ENCODE data around the gene MAPK12.

MAPK12 gene

DNA sequence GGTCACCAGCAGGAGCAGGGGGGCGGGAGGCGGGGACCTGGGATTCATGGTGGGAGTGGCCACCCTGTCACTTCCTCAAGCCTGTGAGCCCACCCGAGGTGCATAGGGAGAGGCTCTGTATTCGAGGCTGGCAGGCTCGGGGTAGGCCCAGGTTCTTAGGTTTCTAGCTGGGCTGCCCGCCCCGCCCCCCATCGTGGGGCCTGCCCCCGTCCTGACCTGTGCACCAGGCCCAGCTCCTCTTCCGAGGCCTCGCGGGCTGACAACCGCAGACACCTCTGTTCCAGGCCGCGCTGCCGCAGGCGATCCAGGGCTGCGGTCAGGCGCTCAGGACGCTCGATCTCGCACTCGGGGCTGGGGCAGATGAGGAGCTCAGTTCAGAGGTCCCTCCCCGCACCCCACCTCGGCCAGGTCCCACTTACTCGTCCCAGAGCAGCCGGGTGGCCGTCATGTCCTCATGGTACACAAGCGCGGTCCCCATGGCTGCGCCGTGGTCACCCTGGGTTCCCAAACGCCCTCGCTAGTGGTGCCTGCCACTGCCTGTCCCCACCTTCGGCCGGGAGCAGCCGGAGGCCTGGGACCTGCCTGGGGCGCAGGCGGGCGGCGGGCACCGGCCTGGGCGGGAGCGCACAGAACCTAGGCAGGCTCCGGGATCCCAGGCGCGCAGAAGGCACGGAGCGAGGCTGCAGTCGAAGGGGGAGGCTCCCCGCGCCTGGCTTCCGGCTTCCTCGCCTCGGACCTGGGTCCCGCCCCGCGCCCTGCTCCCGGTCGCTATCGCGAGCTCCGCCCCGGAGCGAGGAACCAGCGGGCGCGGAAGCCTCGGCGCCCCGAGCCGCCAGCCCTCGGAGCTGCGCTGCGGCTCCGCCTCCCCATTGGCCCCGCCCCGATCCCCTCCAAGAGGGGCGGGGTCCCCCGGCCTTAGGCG lies 10.7 kb downstream of the MAPK12 start, which contains the start of gene HDAC10:
Gene HDAC10 (minus strand): TSS at position 711 of the 922 bp plus-strand sequence. CDS start 233 bp downstream, at position 478.
- DNase-seq, result peak; percentile 68

DNA sequence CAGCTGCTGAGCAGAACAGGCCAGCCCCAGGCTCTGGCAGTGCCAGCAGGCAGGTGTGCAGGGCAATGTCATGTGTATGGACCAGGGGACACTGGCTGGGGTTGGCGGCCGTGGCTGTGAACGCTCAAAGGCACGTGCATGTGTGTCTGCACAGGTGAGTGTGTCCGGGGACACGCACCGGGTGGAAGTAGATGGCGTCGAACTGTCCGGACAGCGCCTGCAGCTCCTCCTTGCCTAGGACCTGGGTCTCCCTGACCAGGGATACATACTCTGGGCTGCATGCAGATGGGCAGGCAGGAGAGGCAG lies 11.3 kb downstream of the MAPK12 start:
- DNase-seq, result no peak

- DNase-seq, result no peak
Observed at GRCh38 chr22:50249341-50250248, 11.9 kb downstream of the MAPK12 start.

- no peak for DNase-seq
Observed at GRCh38 chr22:50248196-50249081, 13.0 kb downstream of the MAPK12 start.

DNA sequence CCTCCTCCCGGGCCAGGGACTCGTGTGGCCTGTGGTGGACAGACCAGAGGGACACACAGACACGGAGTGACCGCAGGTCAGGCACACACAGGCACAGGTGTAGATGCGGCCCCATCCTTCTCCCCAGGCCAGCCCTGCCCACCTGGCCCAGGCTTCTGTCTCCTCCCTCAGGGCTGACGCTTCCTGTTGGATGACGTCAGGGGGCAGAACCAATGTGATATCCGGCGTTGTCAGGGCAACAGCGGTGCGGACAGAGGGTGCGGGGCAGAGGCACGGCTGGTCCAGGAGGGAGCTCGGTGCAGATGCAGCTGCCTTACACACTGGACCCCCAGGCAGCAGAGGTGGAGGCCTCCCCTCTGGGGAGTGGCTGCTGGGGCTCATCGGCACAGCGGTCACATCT lies 13.7 kb downstream of the MAPK12 start:
- DNase-seq, result no peak

- DNase-seq, result no peak
Observed at GRCh38 chr22:50246242-50247175, 15.0 kb downstream of the MAPK12 start.

DNA sequence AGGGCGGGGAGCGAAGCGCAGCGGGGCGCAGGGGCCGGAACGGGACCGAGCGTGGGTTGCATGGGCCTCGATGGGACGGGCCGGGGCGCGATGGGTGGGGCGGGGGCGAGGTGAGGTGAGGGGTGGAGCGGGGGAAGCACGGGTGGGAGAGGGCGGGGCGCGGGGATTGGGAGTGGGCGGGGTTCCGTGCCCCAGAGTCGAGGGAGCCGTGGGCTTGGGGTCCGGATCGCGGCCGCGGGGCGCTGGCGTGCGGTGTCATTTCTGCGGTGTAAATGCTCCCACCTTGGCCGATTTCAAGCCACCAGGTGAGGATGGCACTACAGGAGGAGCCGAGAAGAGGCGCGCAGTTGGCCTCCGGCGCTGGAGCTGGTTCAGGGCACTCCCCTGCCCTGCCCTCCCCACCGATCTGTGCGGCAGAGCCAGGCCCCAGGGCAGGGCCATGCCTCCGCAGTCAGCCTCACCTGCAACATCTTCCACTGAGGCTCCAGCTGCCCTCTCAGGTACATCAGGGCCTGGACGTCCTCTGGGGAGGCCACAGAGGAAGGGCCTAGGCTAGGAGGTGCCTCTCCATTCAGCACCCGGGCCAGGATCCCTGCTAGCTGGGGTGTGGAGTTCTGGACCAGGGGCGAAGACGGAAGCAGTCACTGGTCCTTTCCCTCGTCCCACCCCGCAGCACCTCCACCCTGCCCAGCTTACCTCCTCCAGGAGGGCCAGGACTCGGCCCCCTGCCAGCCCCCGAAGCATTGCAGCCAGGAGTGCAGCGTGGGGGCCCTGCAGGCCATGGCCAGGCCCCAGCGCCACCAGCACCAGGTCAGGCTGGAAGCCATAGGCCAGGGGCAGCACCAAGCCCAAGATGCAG lies 16.0 kb downstream of the MAPK12 start:
- DNase-seq, result no peak

DNA sequence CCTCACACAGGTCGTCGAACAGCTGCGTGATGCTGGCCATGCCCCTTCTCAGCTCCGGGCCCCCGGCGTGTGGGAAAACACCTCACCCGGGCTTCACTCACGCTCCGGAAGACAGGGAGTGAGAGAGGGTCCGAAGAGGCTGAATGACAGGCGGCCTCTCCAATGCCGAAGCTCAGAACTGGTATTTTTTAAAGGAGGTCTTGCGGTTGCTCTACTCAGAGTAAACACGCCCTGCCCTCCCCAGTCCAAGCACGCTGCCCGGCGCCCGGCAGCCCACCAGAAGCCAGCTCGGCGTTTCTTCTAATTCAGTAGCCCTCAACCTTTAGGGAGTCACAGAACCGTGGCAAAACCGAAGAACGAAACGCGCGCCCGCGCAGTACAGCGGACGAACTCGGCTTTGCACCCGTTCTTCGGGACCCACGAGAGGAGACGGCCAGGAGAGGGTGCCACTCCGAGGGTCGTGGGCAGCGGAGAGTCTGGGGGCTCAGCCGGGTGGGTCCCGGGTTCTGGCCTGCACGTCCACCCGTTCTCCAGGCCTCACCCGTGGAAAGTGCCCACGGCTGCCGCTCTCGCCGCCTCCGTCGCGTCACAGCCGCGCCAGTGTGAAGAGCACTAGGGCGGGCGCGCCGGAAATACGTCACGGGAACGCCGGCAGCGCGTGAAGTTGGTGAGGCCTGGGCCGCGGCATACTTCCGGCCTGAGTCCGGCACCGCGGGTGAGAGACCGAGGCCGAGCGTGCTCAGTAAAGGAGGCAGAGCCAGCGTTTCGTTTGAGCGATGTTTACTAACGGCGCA lies 16.9 kb downstream of the MAPK12 start, which contains the start of gene TUBGCP6:
Gene TUBGCP6 (minus strand): TSS at position 604 of the 794 bp plus-strand sequence. CDS start 564 bp downstream, at position 40.
- DNase-seq, result peak; percentile 89

- DNase-seq, result no peak
Observed at GRCh38 chr22:50243685-50244419, 17.6 kb downstream of the MAPK12 start.

GRCh38 chr22:50242406-50242949 lies 19.0 kb downstream of the MAPK12 start:
- DNase-seq, result no peak

DNA sequence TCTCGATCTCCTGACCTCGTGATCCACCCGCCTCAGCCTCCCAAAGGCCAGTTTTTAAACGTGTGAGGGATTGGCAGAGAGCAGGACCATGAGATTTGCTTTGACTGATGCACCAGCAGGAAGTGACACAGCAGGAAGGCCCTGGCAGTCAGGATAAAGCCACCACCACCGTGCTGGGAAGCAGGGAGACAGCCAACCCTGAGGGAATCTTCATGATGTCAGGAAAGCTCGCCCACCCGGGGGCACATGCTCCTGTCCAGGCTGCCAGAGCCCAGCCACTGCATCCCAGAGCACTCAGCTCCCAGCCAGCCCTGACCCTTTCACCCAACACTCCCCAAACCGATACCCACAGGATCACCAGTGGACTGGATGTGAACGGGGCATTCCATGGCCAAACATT lies 22.7 kb downstream of the MAPK12 start:
- no peak for DNase-seq

DNA sequence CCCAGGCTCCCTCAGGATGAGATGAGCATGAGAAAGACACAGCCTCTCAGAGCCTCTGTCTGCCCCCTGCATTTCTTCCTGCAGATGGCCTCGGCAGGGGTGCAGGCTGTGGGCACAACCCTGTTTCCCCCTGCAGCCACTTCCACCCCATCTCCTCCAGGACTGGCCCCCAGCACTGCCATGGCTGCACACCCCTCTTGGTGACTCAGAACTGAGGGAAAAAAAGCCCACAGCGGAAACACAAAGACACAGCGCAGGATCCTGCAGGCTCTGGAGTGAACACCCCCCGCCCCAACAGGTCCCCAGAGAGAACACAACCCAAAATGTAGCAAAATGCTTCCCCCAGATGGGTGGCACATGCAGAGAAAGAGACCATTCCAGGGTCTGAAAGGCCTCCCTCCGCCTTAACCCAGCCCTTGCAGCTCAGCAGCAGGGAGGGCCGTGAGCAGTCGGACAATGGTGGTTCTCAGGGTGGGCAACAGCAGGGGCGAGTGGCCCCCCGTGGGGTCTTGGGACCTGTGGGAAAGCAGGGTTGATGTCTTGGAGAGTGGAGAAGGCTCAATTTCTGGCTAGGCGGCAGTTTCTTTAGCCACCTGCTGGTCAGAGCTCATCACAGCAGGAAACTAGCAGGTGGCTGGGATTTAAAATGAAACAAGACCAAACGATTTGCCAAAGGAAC lies 24.6 kb downstream of the MAPK12 start:
- DNase-seq, result no peak

DNA sequence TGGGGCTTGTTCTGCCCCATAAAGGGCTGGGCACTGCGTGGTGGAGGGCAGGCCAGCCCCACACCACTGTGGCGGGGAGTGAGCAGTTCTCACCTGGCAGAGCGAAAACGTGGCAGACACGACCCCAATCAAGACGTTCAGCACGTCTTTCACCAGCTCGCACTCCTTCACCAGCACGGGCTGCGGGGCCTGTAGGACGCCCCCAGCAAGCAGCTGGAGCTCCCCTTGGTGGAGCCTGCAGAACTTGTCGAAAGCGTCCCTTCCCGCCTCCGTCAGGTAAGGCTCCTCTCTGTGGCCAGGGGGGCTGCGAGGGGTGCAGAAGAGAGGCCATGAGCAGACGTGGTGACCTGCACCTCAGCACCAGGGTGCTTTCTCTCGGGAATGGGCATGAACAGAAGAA lies 28.3 kb downstream of the MAPK12 start:
- DNase-seq, result no peak

DNA sequence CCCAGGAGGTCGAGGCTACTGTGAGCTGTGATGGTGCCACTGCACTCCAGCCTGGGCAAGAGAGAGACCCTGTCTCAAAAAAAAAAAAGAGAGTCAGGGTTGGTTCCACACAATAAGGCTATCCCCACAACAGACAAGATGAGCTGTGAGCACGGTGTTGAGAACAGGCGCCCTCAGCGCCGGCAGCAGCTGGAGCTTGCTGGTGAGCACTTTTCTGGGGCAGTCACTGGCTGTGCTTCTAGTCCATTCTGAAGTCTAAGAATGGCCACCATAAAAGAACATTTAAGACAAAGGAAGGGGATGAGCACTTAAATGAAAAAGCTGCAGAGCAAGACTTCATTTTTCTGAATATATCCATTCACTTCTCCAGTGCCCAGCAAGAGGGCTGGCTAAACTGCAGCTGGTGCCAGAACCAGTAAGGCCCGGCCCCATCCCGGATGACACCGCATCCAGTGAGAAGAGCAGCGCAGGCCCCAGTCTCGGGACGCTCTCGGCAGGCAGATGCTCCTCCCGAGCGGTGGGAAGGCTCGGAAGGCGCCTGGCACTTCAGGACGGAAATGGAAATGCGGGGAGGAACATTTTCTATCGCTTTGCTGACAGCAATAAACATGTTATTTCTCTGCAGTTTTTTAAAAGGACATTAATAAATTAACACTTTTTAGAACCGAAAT lies 28.9 kb downstream of the MAPK12 start:
- DNase-seq, result no peak

DNA sequence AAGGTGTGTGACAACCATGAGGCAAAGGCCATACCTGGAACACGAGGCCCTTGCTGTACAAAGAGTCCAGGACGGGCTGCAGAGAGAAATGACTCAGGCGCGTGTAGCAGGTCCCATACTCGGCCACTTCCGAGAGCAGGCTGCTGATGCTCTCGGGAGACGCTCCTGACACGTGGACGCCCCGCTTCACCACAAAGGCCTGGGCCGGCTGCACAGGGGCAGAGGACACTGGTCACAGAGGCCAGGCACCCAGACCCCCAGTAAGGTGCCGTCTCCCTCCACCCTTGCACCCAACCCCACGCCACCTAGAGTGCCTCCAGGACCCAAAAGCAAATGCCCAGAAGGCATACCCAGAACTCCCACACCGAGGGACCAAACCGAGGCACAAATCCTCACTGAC lies 32.1 kb downstream of the MAPK12 start:
- no peak for DNase-seq

GRCh38 chr22:50228366-50228765 lies 33.1 kb downstream of the MAPK12 start:
- no peak for DNase-seq

DNA sequence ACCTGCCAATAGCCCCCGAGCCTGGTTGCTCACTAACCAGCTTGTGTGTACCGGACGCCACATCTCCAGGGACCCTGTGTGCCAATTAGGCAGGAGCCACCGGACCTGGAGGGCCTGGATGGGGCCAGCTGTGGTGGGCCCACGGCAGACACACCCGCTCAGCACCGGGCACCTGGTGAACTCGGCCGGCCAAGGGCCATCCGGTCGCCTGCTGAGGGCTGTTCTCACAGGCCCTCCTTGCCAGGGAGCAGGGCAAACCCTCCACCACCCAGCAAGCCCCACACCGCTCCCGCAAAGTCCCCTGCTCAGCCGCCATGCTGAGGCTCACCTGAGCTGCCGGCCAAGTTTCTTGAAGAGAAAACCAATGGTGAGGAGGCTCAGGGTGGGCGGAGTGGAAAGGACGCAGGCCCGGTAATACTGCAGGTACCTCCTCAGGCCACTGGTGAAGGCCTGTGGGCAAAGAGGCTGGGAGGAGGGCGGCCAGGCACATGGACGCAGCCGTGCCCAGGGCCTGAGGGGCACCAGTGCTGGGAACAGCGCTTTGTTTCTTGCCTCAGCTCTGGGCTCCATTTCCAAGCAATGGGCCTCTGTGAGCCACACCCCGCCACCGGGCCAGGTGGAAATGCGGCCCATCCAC lies 33.8 kb downstream of the MAPK12 start:
- DNase-seq, result no peak
